Osteoblast (primary cell): ENCODE results near the gene NAV2. TPM values are rescaled to one million over a fixed set of nuclear protein-coding genes. Genes with fewer than 3 reads are reported as not detected.

Experiments used
- DNase-seq: peaks from one replicate; pipeline ENCODE4 v3.0.0; 2011; ENCODE audit warnings: low spot score, mixed read lengths; ENCODE audit not compliant: insufficient read length; ENCODE audit errors: missing footprints
- H2AFZ ChIP-seq: 2 replicates; pipeline ENCODE4 v1.6.0; 2011; ENCODE audit warnings: mild to moderate bottlenecking, low read length
- H3K27ac ChIP-seq: 2 replicates; pipeline ENCODE4 v1.5.1; 2011; ENCODE audit warnings: mild to moderate bottlenecking, low read depth, low read length, moderate library complexity
- H3K27me3 ChIP-seq: 2 replicates; pipeline ENCODE4 v1.6.0; 2012; ENCODE audit warnings: mild to moderate bottlenecking, control low read depth, inconsistent platforms, low read length, moderate library complexity; ENCODE audit not compliant: insufficient read depth
- H3K36me3 ChIP-seq: 2 replicates; pipeline ENCODE4 v1.5.1; 2011; ENCODE audit warnings: mild to moderate bottlenecking, low read length, control low read depth, moderate library complexity; ENCODE audit not compliant: insufficient read depth
- H3K4me1 ChIP-seq: 2 replicates; pipeline ENCODE4 v1.5.1; 2011; ENCODE audit warnings: mild to moderate bottlenecking, low read length, control low read depth, moderate library complexity; ENCODE audit not compliant: insufficient read depth
- H3K4me2 ChIP-seq: 2 replicates; pipeline ENCODE4 v1.6.0; 2011; ENCODE audit warnings: mild to moderate bottlenecking, low read length; ENCODE audit not compliant: insufficient read depth
- H3K4me3 ChIP-seq: fragments of 200-600 bp; sonication (generic); 3 replicates; pipeline ENCODE4 v1.5.1; 2012; ENCODE audit warnings: mild to moderate bottlenecking, low read length, inconsistent platforms; ENCODE audit not compliant: insufficient read depth
- H3K79me2 ChIP-seq: 2 replicates; pipeline ENCODE4 v1.6.0; 2012; ENCODE audit warnings: mild to moderate bottlenecking, low read length, control low read depth, inconsistent platforms; ENCODE audit not compliant: insufficient read depth
- H3K9me3 ChIP-seq: 2 replicates; pipeline ENCODE4 v1.5.1; 2011; ENCODE audit warnings: low read depth, low read length, control low read depth
- H4K20me1 ChIP-seq: 2 replicates; pipeline ENCODE4 v1.6.0; 2012; ENCODE audit warnings: mild to moderate bottlenecking, low read length, control low read depth; ENCODE audit not compliant: insufficient read depth
- total RNA-seq: library from RNA; depleted of rRNA; stranded (reverse); fragments of >200 nt; gene quantifications from 2 replicates; pipeline ENCODE4 v1.2.3, GENCODE V29; 2012
- TF ChIP-seq, protein P1 (sequence below): IDR thresholded peaks from 2 replicates; pipeline ENCODE4 v1.5.1; 2011; ENCODE audit warnings: mild to moderate bottlenecking, low read depth, low read length, moderate library complexity; ENCODE audit errors: extremely low read depth

Gene NAV2
- total RNA-seq, 1 donor = 8.7 TPM

- peaks cover 15% of the 10 kb centered on the region for H3K36me3 ChIP-seq
- peak overlapping the region; percentile 94 for H3K27ac ChIP-seq
- H3K9me3 ChIP-seq = no peaks in the 10 kb centered on the region
- H4K20me1 ChIP-seq = peaks cover 3% of the 10 kb centered on the region
- H3K4me3 ChIP-seq = no peak overlapping the region
- H2AFZ ChIP-seq = no peak overlapping the region
- peaks cover 34% of the 10 kb centered on the region for H3K79me2 ChIP-seq
- peaks cover 29% of the 10 kb centered on the region for H3K4me1 ChIP-seq
- no peak overlapping the region for H3K4me2 ChIP-seq
- no peaks in the 10 kb centered on the region for H3K27me3 ChIP-seq
- TF ChIP-seq, protein P1, sequence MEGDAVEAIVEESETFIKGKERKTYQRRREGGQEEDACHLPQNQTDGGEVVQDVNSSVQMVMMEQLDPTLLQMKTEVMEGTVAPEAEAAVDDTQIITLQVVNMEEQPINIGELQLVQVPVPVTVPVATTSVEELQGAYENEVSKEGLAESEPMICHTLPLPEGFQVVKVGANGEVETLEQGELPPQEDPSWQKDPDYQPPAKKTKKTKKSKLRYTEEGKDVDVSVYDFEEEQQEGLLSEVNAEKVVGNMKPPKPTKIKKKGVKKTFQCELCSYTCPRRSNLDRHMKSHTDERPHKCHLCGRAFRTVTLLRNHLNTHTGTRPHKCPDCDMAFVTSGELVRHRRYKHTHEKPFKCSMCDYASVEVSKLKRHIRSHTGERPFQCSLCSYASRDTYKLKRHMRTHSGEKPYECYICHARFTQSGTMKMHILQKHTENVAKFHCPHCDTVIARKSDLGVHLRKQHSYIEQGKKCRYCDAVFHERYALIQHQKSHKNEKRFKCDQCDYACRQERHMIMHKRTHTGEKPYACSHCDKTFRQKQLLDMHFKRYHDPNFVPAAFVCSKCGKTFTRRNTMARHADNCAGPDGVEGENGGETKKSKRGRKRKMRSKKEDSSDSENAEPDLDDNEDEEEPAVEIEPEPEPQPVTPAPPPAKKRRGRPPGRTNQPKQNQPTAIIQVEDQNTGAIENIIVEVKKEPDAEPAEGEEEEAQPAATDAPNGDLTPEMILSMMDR = peak; percentile 64
- DNase-seq = peak; percentile 37
Measured at GRCh38 chr11:19951558-19952115, 239.0 kb downstream of the NAV2 start.

GRCh38 chr11:19952116-19952605, 239.5 kb downstream of the NAV2 start:
- no peaks in the 10 kb centered on the region for H3K27me3 ChIP-seq
- H3K4me2 ChIP-seq = no peak overlapping the region
- H3K4me1 ChIP-seq = peaks cover 32% of the 10 kb centered on the region
- H3K79me2 ChIP-seq = peaks cover 39% of the 10 kb centered on the region
- TF ChIP-seq, protein P1 = no peak
- peaks cover 15% of the 10 kb centered on the region for H3K36me3 ChIP-seq
- peak overlapping the region; percentile 94 for H3K27ac ChIP-seq
- no peak for DNase-seq
- peaks cover 3% of the 10 kb centered on the region for H4K20me1 ChIP-seq
- H3K4me3 ChIP-seq = no peak overlapping the region
- H2AFZ ChIP-seq = no peak overlapping the region
- no peaks in the 10 kb centered on the region for H3K9me3 ChIP-seq

- Histone ChIP-seq H3K4me1 (peaks cover 32% of the 10 kb centered on the region), H3K27ac (peak overlapping the region; percentile 94), H3K4me2 (peak overlapping the region; percentile 68), H4K20me1 (peaks cover 3% of the 10 kb centered on the region), H2AFZ (no peak overlapping the region), H3K79me2 (peaks cover 47% of the 10 kb centered on the region), H3K27me3 (no peaks in the 10 kb centered on the region), H3K36me3 (peaks cover 15% of the 10 kb centered on the region), H3K9me3 (no peaks in the 10 kb centered on the region), H3K4me3 (no peak overlapping the region)
- TF ChIP-seq, protein P1 = no peak
- DNase-seq = no peak
Measured at GRCh38 chr11:19952911-19953310, 240.3 kb downstream of the NAV2 start.

GRCh38 chr11:19953336-19953735, 240.7 kb downstream of the NAV2 start:
- H3K4me2 ChIP-seq = peak overlapping the region; percentile 68
- peaks cover 51% of the 10 kb centered on the region for H3K79me2 ChIP-seq
- H3K36me3 ChIP-seq = peaks cover 15% of the 10 kb centered on the region
- peak; percentile 25 for DNase-seq
- no peak overlapping the region for H2AFZ ChIP-seq
- peak overlapping the region; percentile 94 for H3K27ac ChIP-seq
- no peaks in the 10 kb centered on the region for H3K27me3 ChIP-seq
- H3K9me3 ChIP-seq = no peaks in the 10 kb centered on the region
- peaks cover 32% of the 10 kb centered on the region for H3K4me1 ChIP-seq
- H4K20me1 ChIP-seq = peaks cover 3% of the 10 kb centered on the region
- TF ChIP-seq, protein P1 = no peak
- peak overlapping the region; percentile 30 for H3K4me3 ChIP-seq
